ENCODE results near the gene VAMP7.

DNA sequence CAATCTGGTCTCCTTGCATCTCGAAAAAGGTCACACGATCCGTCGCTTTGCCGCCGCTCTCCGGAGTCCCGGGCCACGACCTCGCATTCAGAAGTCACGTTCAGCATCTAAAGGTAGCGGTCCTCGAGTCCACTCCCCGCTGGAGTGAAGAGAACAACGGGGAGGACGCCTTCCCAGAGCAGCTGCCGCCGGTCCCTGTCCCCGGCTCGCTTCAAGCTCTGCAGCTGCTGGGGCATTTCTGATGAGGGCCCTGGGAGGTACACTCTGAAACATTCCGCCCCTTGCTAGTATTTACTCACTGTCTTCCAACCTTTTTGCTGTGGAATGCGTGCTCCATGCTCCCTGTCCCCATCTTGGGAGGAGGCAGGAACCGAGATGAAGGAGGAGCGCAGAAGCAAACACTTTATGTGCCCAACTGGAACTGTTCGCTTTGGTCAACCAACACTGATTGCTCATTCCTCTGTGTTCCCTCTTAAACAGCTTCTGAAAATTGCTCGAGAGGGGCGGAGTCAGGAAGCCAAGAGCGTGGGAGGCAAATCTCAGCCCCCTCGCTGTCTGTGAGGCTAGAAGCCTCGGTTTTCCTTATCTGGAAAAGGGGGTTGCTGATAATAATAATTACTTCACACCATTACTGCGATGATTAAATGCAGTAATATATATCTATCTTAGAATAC, 6.4 kb upstream of the VAMP7 start:
- TF ChIP-seq POLR2AphosphoS5 (IDR thresholded peaks at IDR 0.05) (no peak), EP300 (IDR thresholded peaks at IDR 0.05) (no peak)
- TF ChIP-seq, protein P1, sequence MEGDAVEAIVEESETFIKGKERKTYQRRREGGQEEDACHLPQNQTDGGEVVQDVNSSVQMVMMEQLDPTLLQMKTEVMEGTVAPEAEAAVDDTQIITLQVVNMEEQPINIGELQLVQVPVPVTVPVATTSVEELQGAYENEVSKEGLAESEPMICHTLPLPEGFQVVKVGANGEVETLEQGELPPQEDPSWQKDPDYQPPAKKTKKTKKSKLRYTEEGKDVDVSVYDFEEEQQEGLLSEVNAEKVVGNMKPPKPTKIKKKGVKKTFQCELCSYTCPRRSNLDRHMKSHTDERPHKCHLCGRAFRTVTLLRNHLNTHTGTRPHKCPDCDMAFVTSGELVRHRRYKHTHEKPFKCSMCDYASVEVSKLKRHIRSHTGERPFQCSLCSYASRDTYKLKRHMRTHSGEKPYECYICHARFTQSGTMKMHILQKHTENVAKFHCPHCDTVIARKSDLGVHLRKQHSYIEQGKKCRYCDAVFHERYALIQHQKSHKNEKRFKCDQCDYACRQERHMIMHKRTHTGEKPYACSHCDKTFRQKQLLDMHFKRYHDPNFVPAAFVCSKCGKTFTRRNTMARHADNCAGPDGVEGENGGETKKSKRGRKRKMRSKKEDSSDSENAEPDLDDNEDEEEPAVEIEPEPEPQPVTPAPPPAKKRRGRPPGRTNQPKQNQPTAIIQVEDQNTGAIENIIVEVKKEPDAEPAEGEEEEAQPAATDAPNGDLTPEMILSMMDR (IDR thresholded peaks at IDR 0.05), result no peak
